ENCODE results near the gene CBX4. TPM values are rescaled to one million over a fixed set of nuclear protein-coding genes. Genes with fewer than 3 reads are reported as not detected.

The CBX4 gene
- total RNA-seq, 1 experiment from 2014 or later, result 6.2 TPM

DNA sequence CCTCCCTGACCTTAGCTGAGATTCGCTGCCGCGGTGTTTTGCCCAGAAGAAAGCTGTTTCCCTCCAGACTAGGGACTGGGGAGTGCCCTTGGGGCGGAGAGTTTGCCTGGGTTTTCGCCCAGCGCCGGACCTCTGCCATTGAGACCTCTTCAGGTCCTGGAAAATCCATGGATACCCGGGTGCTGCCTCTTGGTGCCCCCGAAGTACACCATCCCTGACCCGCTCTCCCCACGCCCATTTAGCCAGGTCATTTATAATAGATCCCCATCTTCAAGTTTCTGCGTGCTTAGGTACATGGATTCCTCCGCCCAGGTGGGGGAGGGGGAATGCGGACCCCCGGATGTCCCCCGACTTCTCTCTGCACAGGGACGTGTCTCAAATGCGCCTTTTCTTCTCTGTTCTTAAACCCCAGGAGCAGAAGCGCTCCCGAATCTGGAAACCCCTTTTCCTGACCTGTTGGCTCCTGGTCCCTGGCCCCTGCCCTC lies 27.3 kb downstream of the CBX4 start:
- Mint-ChIP-seq H3K4me3 (peak overlapping the region; percentile 39 to 75), H3K4me1 (peaks cover 34 to 43% of the 10 kb centered on the region in 2 experiments), H3K27me3 (ENCODE audit: low read depth) (peaks cover 91% of the 10 kb centered on the region), H3K27ac (no peak overlapping the region), H3K9me3 (peaks cover 5 to 11% of the 10 kb centered on the region in 2 experiments; a peak in 3 of 5 replicates), H3K36me3 (ENCODE audit: insufficient read depth in 1 of 3, low read depth in 3 of 3) (no peaks in the 10 kb centered on the region; a peak in 1 of 7 replicates)
- peak overlapping the region; percentile 40 for H2BK120ac ChIP-seq (ENCODE audit: low read depth, low read length, poor library complexity, severe bottlenecking)
- H3K9me3 ChIP-seq (ENCODE audit: control insufficient read depth, low read depth, low read length), result no peaks in the 10 kb centered on the region
- no peak overlapping the region for H3K23ac ChIP-seq (ENCODE audit: insufficient read length, low read depth, low read length)
- no peak overlapping the region for H3K14ac ChIP-seq (ENCODE audit: insufficient read depth, low read length)
- no CpG with 5 or more reads among the region's 20 CpGs for WGBS (ENCODE audit: extremely low coverage, insufficient read length, low lambda C conversion rate)
- TF ChIP-seq, protein P1, sequence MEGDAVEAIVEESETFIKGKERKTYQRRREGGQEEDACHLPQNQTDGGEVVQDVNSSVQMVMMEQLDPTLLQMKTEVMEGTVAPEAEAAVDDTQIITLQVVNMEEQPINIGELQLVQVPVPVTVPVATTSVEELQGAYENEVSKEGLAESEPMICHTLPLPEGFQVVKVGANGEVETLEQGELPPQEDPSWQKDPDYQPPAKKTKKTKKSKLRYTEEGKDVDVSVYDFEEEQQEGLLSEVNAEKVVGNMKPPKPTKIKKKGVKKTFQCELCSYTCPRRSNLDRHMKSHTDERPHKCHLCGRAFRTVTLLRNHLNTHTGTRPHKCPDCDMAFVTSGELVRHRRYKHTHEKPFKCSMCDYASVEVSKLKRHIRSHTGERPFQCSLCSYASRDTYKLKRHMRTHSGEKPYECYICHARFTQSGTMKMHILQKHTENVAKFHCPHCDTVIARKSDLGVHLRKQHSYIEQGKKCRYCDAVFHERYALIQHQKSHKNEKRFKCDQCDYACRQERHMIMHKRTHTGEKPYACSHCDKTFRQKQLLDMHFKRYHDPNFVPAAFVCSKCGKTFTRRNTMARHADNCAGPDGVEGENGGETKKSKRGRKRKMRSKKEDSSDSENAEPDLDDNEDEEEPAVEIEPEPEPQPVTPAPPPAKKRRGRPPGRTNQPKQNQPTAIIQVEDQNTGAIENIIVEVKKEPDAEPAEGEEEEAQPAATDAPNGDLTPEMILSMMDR (conservative IDR thresholded peaks at IDR 0.05), result no peak
- DNase-seq, result peak; percentile 67
- H2BK15ac ChIP-seq (ENCODE audit: low read depth, low read length), result no peak overlapping the region
- no peak overlapping the region for H4K8ac ChIP-seq (replicated peaks; ENCODE audit: insufficient read length, low read depth, low read length)
- H3K4ac ChIP-seq (ENCODE audit: low read depth, low read length), result no peak overlapping the region
- no peak overlapping the region for H2BK20ac ChIP-seq (ENCODE audit: low read depth, low read length, poor library complexity, severe bottlenecking)
- peak overlapping the region; percentile 50 for H3K4me2 ChIP-seq (ENCODE audit: insufficient read depth, insufficient read length, low read length)
- H3K79me2 ChIP-seq (ENCODE audit: insufficient read depth, low read length), result no peaks in the 10 kb centered on the region
- H3K9ac ChIP-seq (ENCODE audit: extremely low read depth, insufficient read length, low read length), result no peak overlapping the region
- peaks cover 81% of the 10 kb centered on the region for H3K27me3 ChIP-seq (ENCODE audit: insufficient read depth, low read length)
- no peaks in the 10 kb centered on the region for H3K79me1 ChIP-seq (ENCODE audit: insufficient read depth, low read depth, low read length, poor library complexity, severe bottlenecking)
- H2AFZ ChIP-seq (ENCODE audit: low read length), result no peak overlapping the region
- no peak overlapping the region for H3T11ph ChIP-seq (ENCODE audit: low read length)
- H4K5ac ChIP-seq (ENCODE audit: insufficient read length, low read depth, low read length), result no peak overlapping the region
- no peak overlapping the region for H2BK12ac ChIP-seq (ENCODE audit: insufficient read length, low read depth, low read length)
- H4K91ac ChIP-seq (ENCODE audit: insufficient read length, low read depth, low read length), result no peak overlapping the region
- H4K20me1 ChIP-seq (ENCODE audit: control insufficient read depth, insufficient read depth, insufficient read length), result no peaks in the 10 kb centered on the region
- no peak overlapping the region for H2BK5ac ChIP-seq (ENCODE audit: insufficient read length, low read length)
- H3K4me1 ChIP-seq (ENCODE audit: insufficient read depth, low read length), result no peaks in the 10 kb centered on the region
- H3K23me2 ChIP-seq (ENCODE audit: insufficient read length, low read depth, low read length, poor library complexity, severe bottlenecking), result peaks cover 5% of the 10 kb centered on the region
- no peak overlapping the region for H3K56ac ChIP-seq (ENCODE audit: insufficient read length, low read depth, low read length)
- H2AK5ac ChIP-seq (ENCODE audit: insufficient read length, low read length), result no peak overlapping the region
- H3K27ac ChIP-seq (ENCODE audit: insufficient read length, low read depth, low read length), result no peak overlapping the region
- H3K18ac ChIP-seq (ENCODE audit: insufficient read length, low read depth, low read length), result peak overlapping the region; percentile 80

All from H9 (cell line).